DND-41 (cell line): ENCODE results near the gene SNTB2.

ENCODE experiments used
- ATAC-seq: fragments of 200-7000 bp; cut with Tn5 transposase; 3 replicates; pipeline ENCODE4 v1.9.1; 2021; ENCODE audit warnings: low read depth; ENCODE audit not compliant: insufficient read depth
- DNase-seq: peaks from one replicate; pipeline ENCODE4 v3.0.0-alpha.2; 2020
- H2AFZ ChIP-seq: 2 replicates; pipeline ENCODE4 v1.6.0; 2012; ENCODE audit warnings: low read depth, low read length
- H3K27ac ChIP-seq: 2 replicates; pipeline ENCODE4 v1.5.1; 2012; ENCODE audit warnings: low read length, inconsistent platforms
- H3K27me3 ChIP-seq: fragments of 200-600 bp; sonication (generic); 2 replicates; pipeline ENCODE4 v1.6.0; 2012; ENCODE audit warnings: low read length, mild to moderate bottlenecking, inconsistent platforms; ENCODE audit not compliant: insufficient read depth, poor library complexity
- H3K36me3 ChIP-seq: 2 replicates; pipeline ENCODE4 v1.5.1; 2012; ENCODE audit warnings: low read length, inconsistent platforms; ENCODE audit not compliant: insufficient read depth
- H3K4me1 ChIP-seq: 2 replicates; pipeline ENCODE4 v1.5.1; 2012; ENCODE audit warnings: mild to moderate bottlenecking, low read length; ENCODE audit not compliant: insufficient read depth
- H3K4me2 ChIP-seq: 2 replicates; pipeline ENCODE4 v1.6.0; 2012; ENCODE audit warnings: mild to moderate bottlenecking, moderate library complexity, low read length, inconsistent platforms; ENCODE audit not compliant: insufficient read depth
- H3K4me3 ChIP-seq, 2 experiments: fragments of 200-600 bp in 1 of 2; shearing (Covaris generic) in 1 of 2; 2 replicates each; pipeline ENCODE4 v1.5.1; 2012 to 2016; ENCODE audit warnings: inconsistent platforms in 2 of 2, low read length in 2 of 2, mild to moderate bottlenecking in 2 of 2, low read depth in 1 of 2, moderate library complexity in 1 of 2
- H3K79me2 ChIP-seq: 2 replicates; pipeline ENCODE4 v1.6.0; 2012; ENCODE audit warnings: low read length, inconsistent platforms; ENCODE audit not compliant: insufficient read depth
- H3K9ac ChIP-seq: 2 replicates; pipeline ENCODE4 v1.6.0; 2012; ENCODE audit warnings: low read depth, mild to moderate bottlenecking, inconsistent platforms, low read length, moderate library complexity
- H3K9me3 ChIP-seq: 2 replicates; pipeline ENCODE4 v1.5.1; 2012; ENCODE audit warnings: low read length, moderate library complexity, mild to moderate bottlenecking, inconsistent platforms; ENCODE audit not compliant: insufficient read depth, severe bottlenecking
- H4K20me1 ChIP-seq: 2 replicates; pipeline ENCODE4 v1.6.0; 2012; ENCODE audit warnings: low read length; ENCODE audit not compliant: insufficient read depth
- CTCF ChIP-seq: IDR thresholded peaks from 2 replicates; pipeline ENCODE4 v1.5.1; 2012; ENCODE audit warnings: borderline replicate concordance, low read length, moderate library complexity, mild to moderate bottlenecking; ENCODE audit not compliant: poor library complexity, severe bottlenecking; ENCODE audit errors: extremely low read depth
- EZH2 ChIP-seq: IDR thresholded peaks from 3 replicates; pipeline ENCODE4 v1.6.1; 2012; ENCODE audit warnings: borderline replicate concordance, low read depth, mild to moderate bottlenecking, moderate library complexity, low read length, inconsistent platforms; ENCODE audit not compliant: severe bottlenecking

The SNTB2 gene

GRCh38 chr16:69197573-69197972 lies 10.6 kb downstream of the SNTB2 start:
- no peak for DNase-seq
- Histone ChIP-seq H3K36me3 (no peaks in the 10 kb centered on the region), H3K9ac (no peak overlapping the region), H3K4me1 (no peaks in the 10 kb centered on the region), H3K9me3 (no peaks in the 10 kb centered on the region), H2AFZ (no peak overlapping the region), H3K4me3 (no peak overlapping the region), H3K27ac (no peak overlapping the region), H3K4me2 (no peak overlapping the region), H3K27me3 (no peaks in the 10 kb centered on the region), H4K20me1 (peaks cover 8% of the 10 kb centered on the region), H3K79me2 (peaks cover 32% of the 10 kb centered on the region)
- no peak for TF ChIP-seq CTCF
- TF ChIP-seq EZH2: no peak
- no peak for ATAC-seq

DNA sequence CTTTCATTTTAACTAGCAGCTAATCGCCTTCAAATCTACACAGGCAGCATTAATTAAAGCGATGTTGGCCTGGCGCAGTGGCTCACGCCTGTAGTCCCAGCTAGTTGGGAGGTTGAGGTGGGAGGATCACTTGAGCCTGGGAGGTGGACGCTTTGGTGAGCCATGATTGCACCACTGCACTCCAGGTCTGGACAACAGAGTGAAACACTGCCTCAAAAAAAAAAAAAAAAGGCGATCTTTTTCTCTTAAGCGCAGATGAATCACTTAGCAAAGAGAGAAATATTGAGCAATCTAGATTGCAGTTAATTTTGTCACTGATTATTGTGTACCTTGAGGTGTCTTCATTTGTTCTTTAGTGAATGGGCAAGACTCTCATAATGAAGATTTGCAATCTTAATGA lies 12.4 kb downstream of the SNTB2 start:
- no peak overlapping the region for H3K27ac ChIP-seq
- H3K9ac ChIP-seq: no peak overlapping the region
- no peak for DNase-seq
- H4K20me1 ChIP-seq: peaks cover 8% of the 10 kb centered on the region
- H3K79me2 ChIP-seq: peaks cover 21% of the 10 kb centered on the region; the same call in 1 of the 2 replicates
- H2AFZ ChIP-seq: no peak overlapping the region
- ATAC-seq: no peak
- no peaks in the 10 kb centered on the region for H3K4me1 ChIP-seq
- no peak overlapping the region for H3K4me2 ChIP-seq
- no peaks in the 10 kb centered on the region for H3K27me3 ChIP-seq
- no peaks in the 10 kb centered on the region for H3K36me3 ChIP-seq
- H3K9me3 ChIP-seq: no peaks in the 10 kb centered on the region
- TF ChIP-seq CTCF (no peak), EZH2 (no peak)
- no peak overlapping the region for H3K4me3 ChIP-seq

DNA sequence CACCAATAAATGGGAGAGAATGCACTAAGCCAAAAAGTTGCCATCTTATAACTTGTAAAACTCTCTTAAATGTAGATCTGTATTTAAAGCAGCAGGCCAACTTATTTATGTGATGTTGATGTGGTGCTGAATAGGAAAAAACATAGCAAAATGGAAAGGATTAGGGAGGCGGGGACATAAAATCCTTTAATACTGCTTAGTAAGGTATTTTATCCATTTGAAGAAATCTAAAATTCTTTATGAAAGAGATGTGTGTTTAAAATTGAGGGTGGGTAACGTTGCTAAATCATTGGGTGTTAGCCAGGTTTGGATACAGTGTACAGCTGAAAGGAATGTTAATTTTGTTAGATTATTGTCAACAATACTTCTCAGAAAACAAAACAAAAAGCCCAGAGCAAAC lies 14.3 kb downstream of the SNTB2 start:
- ATAC-seq (no peak), DNase-seq (no peak)
- Histone ChIP-seq H3K4me2 (no peak overlapping the region), H3K79me2 (peaks cover 19% of the 10 kb centered on the region; the same call in 1 of the 2 replicates), H3K27me3 (no peaks in the 10 kb centered on the region), H4K20me1 (peaks cover 3% of the 10 kb centered on the region; the same call in 1 of the 2 replicates), H3K9ac (no peak overlapping the region), H3K9me3 (no peaks in the 10 kb centered on the region), H3K4me1 (no peaks in the 10 kb centered on the region), H2AFZ (no peak overlapping the region), H3K27ac (no peak overlapping the region), H3K4me3 (no peak overlapping the region), H3K36me3 (no peaks in the 10 kb centered on the region)
- TF ChIP-seq EZH2: no peak
- TF ChIP-seq CTCF: no peak

DNA sequence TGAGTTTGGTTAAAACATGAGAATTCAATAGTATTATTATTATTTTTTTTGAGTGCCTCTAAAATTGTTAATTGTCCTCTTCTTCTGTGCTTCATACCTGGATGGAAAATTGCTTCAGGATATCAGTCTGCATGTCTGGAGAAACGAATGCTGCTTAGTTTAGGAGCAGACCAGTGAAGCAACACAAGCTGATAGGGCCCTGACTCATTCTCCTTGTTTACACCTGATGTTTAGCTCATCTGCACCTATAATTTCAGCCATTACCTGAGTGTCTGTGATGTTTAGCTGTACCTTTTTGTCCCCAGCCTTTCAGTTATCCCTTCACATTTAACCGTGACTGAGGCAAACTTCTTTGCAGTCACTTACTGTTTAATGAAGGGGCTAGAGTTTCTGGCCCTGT lies 14.8 kb downstream of the SNTB2 start:
- Histone ChIP-seq H3K9me3 (no peaks in the 10 kb centered on the region), H4K20me1 (peaks cover 3% of the 10 kb centered on the region; the same call in 1 of the 2 replicates), H3K4me1 (no peaks in the 10 kb centered on the region), H3K36me3 (no peaks in the 10 kb centered on the region), H3K4me2 (no peak overlapping the region), H3K27me3 (no peaks in the 10 kb centered on the region), H3K27ac (no peak overlapping the region), H3K79me2 (peaks cover 19% of the 10 kb centered on the region; the same call in 1 of the 2 replicates), H3K4me3 (no peak overlapping the region), H3K9ac (no peak overlapping the region), H2AFZ (no peak overlapping the region)
- no peak for DNase-seq
- TF ChIP-seq CTCF (no peak), EZH2 (no peak)
- no peak for ATAC-seq
